Ovary (tissue), 10 donors: ENCODE results near the gene IL13RA1. TPM values are rescaled to one million over a fixed set of nuclear protein-coding genes. Genes with fewer than 3 reads are reported as not detected.

Experiments
- DNase-seq, 5 donors: peaks; one replicate each; pipeline ENCODE4 v3.0.0-alpha.2; 2019 to 2020
- H3K27ac ChIP-seq, 2 donors: fragments of 200-600 bp; one replicate each; pipeline versions ENCODE4 v1.5.1 to v1.8.0; 2019 to 2022
- H3K27me3 ChIP-seq: fragments of 200-600 bp; one replicate; pipeline ENCODE4 v1.8.0; 2022
- H3K36me3 ChIP-seq: fragments of 200-600 bp; sonication (generic); one replicate; pipeline ENCODE4 v1.5.1; 2019
- H3K4me1 ChIP-seq: one replicate; pipeline ENCODE4 v1.8.1; 2013; ENCODE audit warnings: mild to moderate bottlenecking, moderate library complexity; ENCODE audit not compliant: insufficient read depth
- H3K4me3 ChIP-seq: fragments of 200-600 bp; sonication (generic); one replicate; pipeline ENCODE4 v1.5.1; 2017
- H3K9me3 ChIP-seq, 2 donors: fragments of 200-600 bp in 1 of 2; sonication (generic) in 1 of 2; one replicate each; pipeline versions ENCODE4 v1.5.1 to v1.8.1; 2013 to 2019; ENCODE audit warnings: mild to moderate bottlenecking in 1 of 2, moderate library complexity in 1 of 2
- CTCF ChIP-seq, 3 donors: fragments of 450-650 bp in 2 of 3; fragments of 200-600 bp in 1 of 3; IDR thresholded peaks; one replicate each; pipeline versions ENCODE4 v1.5.1 to v1.8.0; 2016 to 2022; ENCODE audit warnings: antibody characterized with exemption in 3 of 3, mild to moderate bottlenecking in 1 of 3
- EP300 ChIP-seq: sonication (generic); formaldehyde crosslinking; IDR thresholded peaks from one replicate; pipeline ENCODE4 v1.6.1; 2017; ENCODE audit warnings: antibody characterized with exemption
- POLR2A ChIP-seq: fragments of 450-650 bp; IDR thresholded peaks from one replicate; pipeline ENCODE4 v1.6.1; 2017; ENCODE audit warnings: antibody characterized with exemption, mild to moderate bottlenecking, moderate library complexity
- WGBS, 3 donors: extraction: QIAGEN DNeasy Blood & Tissue Kit in 1 of 3; methylation state at CpG; one replicate each; pipeline versions ENCODE4 v1.1.5 to v1.1.7; 2013 to 2017; 5-methylcytosine and 5-hydroxymethylcytosine counted together
- intact Hi-C, 4 donors: fragments of 100-400 bp; cut with DNase I; formaldehyde crosslinking; loops; one replicate each; pipeline versions ENCODE4 v1.11.0 to v1.15.1; 2022 to 2023
- long read RNA-seq, 3 donors: library from polyadenylated mRNA in 2 of 3; unstranded in 2 of 3; transcript quantifications; one replicate each; pipeline ENCODE4 v2.0.0 and lab custom pipeline, GENCODE V29; 2021 to 2026
- polyA plus RNA-seq, 2 donors: library from polyadenylated mRNA; stranded (reverse); fragments of 200-250 nt in 1 of 2; fragments of 350-450 nt in 1 of 2; fragmentation: Illumina TruSeq in 1 of 2; extraction: RNeasy Lipid Tissue Mini Kit (QIAGEN cat#74804) in 1 of 2; gene quantifications; one replicate each; pipeline ENCODE4 v1.2.3, GENCODE V29; 2013 to 2014
- total RNA-seq, 7 donors: library from RNA; depleted of rRNA in 2 of 7; stranded (reverse); fragments of >200 nt in 2 of 7; fragmentation: NEBNext Ultra II Directional in 3 of 7; extraction: Animal tissue kit (Norgen Biotek cat#: 25700) in 3 of 7; gene quantifications; one replicate each; pipeline versions ENCODE4 v1.1.0 to v1.2.4, GENCODE V29; 2016 to 2023
- donor health status: DM: no; HTN: no; CAD: no; lungs with moderate emphysema.
- donor health status: DM: no; HTN: no; CAD: no.
- donor health status: Bipolar disorder and iron deficiency.
- donor health status: DM: yes; HTN: yes; CAD: no.
- donor health status: DM: no; HTN: no; CAD: no.
- donor health status: DM: yes; HTN: yes; CAD: no.

Gene IL13RA1
- total RNA-seq (10 to 100 TPM; 33.0 to 79.5 (median 48.1) TPM), polyA plus RNA-seq (100 to 1,000 TPM in 1 of 2 donors, 10 to 100 TPM in 1; 38.4 to 104 TPM)
- long read RNA-seq, donor 1, full-length matches to known transcripts: 10 of 36 reads
- long read RNA-seq, donor 1, partial matches to known transcripts: 16 of 36 reads
- long read RNA-seq, donor 1, other reads (novel, unspliced or antisense): 10 of 36 reads
- long read RNA-seq, donor 2, full-length matches to known transcripts: 13 of 13 reads
- long read RNA-seq, donor 2, partial matches to known transcripts: 0 of 13 reads
- long read RNA-seq, donor 2, other reads (novel, unspliced or antisense): 0 of 13 reads
- long read RNA-seq, donor 3, full-length matches to known transcripts: 140 of 170 reads
- long read RNA-seq, donor 3, partial matches to known transcripts: 8 of 170 reads
- long read RNA-seq, donor 3, other reads (novel, unspliced or antisense): 22 of 170 reads

- peak within 1 kb of the TSS; percentile 66 for H3K4me3 ChIP-seq
- H3K27me3 ChIP-seq: no peaks in the 10 kb centered on the region
- H3K4me1 ChIP-seq: peaks cover 1% of the 10 kb centered on the region
- 30 to 51% (median 33%) methylated on average over 24 to 56 of the region's 56 CpGs for WGBS, 3 donors
- H3K36me3 ChIP-seq: no peaks in the 10 kb centered on the region
- DNase-seq: peak; percentile 76 to 85 (median 82)
- peak; percentile 49 for TF ChIP-seq POLR2A
- TF ChIP-seq EP300: no peak
- no peak for TF ChIP-seq CTCF (IDR thresholded peaks at IDR 0.05)
- intact Hi-C loops: no loop called here
- no peaks in the 10 kb centered on the region for H3K9me3 ChIP-seq
- H3K27ac ChIP-seq: peak within 1 kb of the TSS; percentile 90 to 92
Observed at GRCh38 chrX:118726887-118727685, at the start of gene IL13RA1. IL13RA1 (plus strand) TSS chrX:118727606; CDS start chrX:118727639, 33 bp downstream.

GRCh38 chrX:118679290-118679689 is 48.1 kb upstream of the IL13RA1 start:
- TF ChIP-seq POLR2A (no peak), EP300 (no peak), CTCF (IDR thresholded peaks at IDR 0.05) (no peak)
- DNase-seq: no peak
- no peaks in the 10 kb centered on the region for H3K36me3 ChIP-seq
- H3K27me3 ChIP-seq: no peaks in the 10 kb centered on the region
- H3K4me3 ChIP-seq: no peak overlapping the region
- WGBS, 3 donors: 65 to 79% (median 67%) methylated on average over 1 of the region's 1 CpG
- no peak overlapping the region for H3K27ac ChIP-seq
- no peaks in the 10 kb centered on the region for H3K9me3 ChIP-seq
- H3K4me1 ChIP-seq: no peaks in the 10 kb centered on the region
- intact Hi-C loops: no loop called here

- Histone ChIP-seq H3K9me3 (no peaks in the 10 kb centered on the region), H3K4me1 (no peaks in the 10 kb centered on the region), H3K27ac (no peak overlapping the region), H3K27me3 (no peaks in the 10 kb centered on the region), H3K36me3 (no peaks in the 10 kb centered on the region), H3K4me3 (no peak overlapping the region)
- intact Hi-C loops: no loop called here
- no peak for TF ChIP-seq POLR2A
- TF ChIP-seq EP300: no peak
- TF ChIP-seq CTCF (IDR thresholded peaks at IDR 0.05): no peak
- WGBS, 3 donors: 33 to 46% (median 39%) methylated on average over 2 of the region's 2 CpGs
- no peak for DNase-seq
Observed at GRCh38 chrX:118682258-118683014, 45.0 kb upstream of the IL13RA1 start.

- Histone ChIP-seq H3K27me3 (no peaks in the 10 kb centered on the region), H3K27ac (no peak overlapping the region), H3K4me3 (no peak overlapping the region), H3K36me3 (no peaks in the 10 kb centered on the region), H3K9me3 (no peaks in the 10 kb centered on the region), H3K4me1 (no peaks in the 10 kb centered on the region)
- DNase-seq: no peak
- WGBS, 3 donors: 59 to 73% (median 65%) methylated on average over 3 of the region's 3 CpGs
- intact Hi-C loops: no loop called here
- TF ChIP-seq EP300: no peak
- no peak for TF ChIP-seq POLR2A
- TF ChIP-seq CTCF (IDR thresholded peaks at IDR 0.05): no peak
Observed at GRCh38 chrX:118685393-118685792, 42.0 kb upstream of the IL13RA1 start.
